Esophagus squamous epithelium (tissue), 5 donors: ENCODE measurements around the gene PRKCB. TPM values are rescaled to one million over a fixed set of nuclear protein-coding genes. Genes with fewer than 3 reads are reported as not detected.

Source experiments
- DNase-seq: peaks from one replicate; lab custom pipeline; 2025; lab: John Stamatoyannopoulos, UW
- H3K27ac ChIP-seq, 4 donors: fragments of 200-600 bp; sonication (generic); one replicate each; pipeline ENCODE4 v1.5.1; 2016 to 2019; ENCODE audit warnings: mild to moderate bottlenecking in 1 of 4
- H3K27me3 ChIP-seq, 4 donors: fragments of 200-600 bp; sonication (generic); 1 replicate in 3 of 4; 2 replicates in 1 of 4; pipeline versions ENCODE4 v1.5.1 to v1.6.0; 2017 to 2021; ENCODE audit warnings: antibody characterized with exemption in 1 of 4
- H3K36me3 ChIP-seq, 3 donors: fragments of 200-600 bp; sonication (generic); one replicate each; pipeline ENCODE4 v1.5.1; 2016 to 2019
- H3K4me1 ChIP-seq, 3 donors: fragments of 200-600 bp; sonication (generic); one replicate each; pipeline ENCODE4 v1.5.1; 2017 to 2019
- H3K4me3 ChIP-seq, 4 donors: fragments of 200-600 bp; sonication (generic); 1 replicate in 3 of 4; 2 replicates in 1 of 4; pipeline ENCODE4 v1.5.1; 2016 to 2019; ENCODE audit warnings: mild to moderate bottlenecking in 2 of 4, moderate library complexity in 1 of 4
- H3K9me3 ChIP-seq, 3 donors: fragments of 200-600 bp; sonication (generic); one replicate each; pipeline ENCODE4 v1.5.1; 2016 to 2019
- POLR2A ChIP-seq, 4 donors: fragments of 450-650 bp; IDR thresholded peaks; one replicate each; pipeline ENCODE4 v1.6.1; 2017; ENCODE audit warnings: antibody characterized with exemption in 4 of 4, mild to moderate bottlenecking in 4 of 4, moderate library complexity in 3 of 4
- WGBS, 2 donors: methylation state at CpG; one replicate each; pipeline ENCODE4 v1.1.5; 2018; 5-methylcytosine and 5-hydroxymethylcytosine counted together
- intact Hi-C: fragments of 100-400 bp; cut with DNase I; formaldehyde crosslinking; loops from one replicate; pipeline ENCODE4 v1.15.0; 2022
- total RNA-seq, 4 donors: library from RNA; depleted of rRNA; stranded (reverse); fragments of >200 nt; gene quantifications; one replicate each; pipeline ENCODE4 v1.1.0, GENCODE V29; 2016
- TF ChIP-seq, protein P1 (sequence below), 6 experiments: fragments of 450-650 bp in 4 of 6; fragments of 200-600 bp in 2 of 6; sonication (generic) in 2 of 6; IDR thresholded peaks; one replicate each; pipeline ENCODE4 v1.5.1; 2016 to 2019; ENCODE audit warnings: antibody characterized with exemption in 6 of 6, mild to moderate bottlenecking in 4 of 6, moderate library complexity in 4 of 6
- donor health status: DM: yes; HTN: yes; CAD: no.

PRKCB gene
- total RNA-seq, 4 donors from 2014 or later = 0.38 to 4.0 (median 1.7) TPM

GRCh38 chr16:24051125-24051524 is 215.3 kb downstream of the PRKCB start:
- DNase-seq = no peak
- Histone ChIP-seq H3K9me3 (no peaks in the 10 kb centered on the region), H3K4me1 (no peaks in the 10 kb centered on the region), H3K27ac (no peak overlapping the region), H3K27me3 (peaks cover 0 to 23% (median 0%) of the 10 kb centered on the region in 4 donors), H3K4me3 (no peak overlapping the region), H3K36me3 (no peaks in the 10 kb centered on the region)
- no peak for TF ChIP-seq POLR2A (IDR thresholded peaks at IDR 0.05)
- TF ChIP-seq, protein P1, sequence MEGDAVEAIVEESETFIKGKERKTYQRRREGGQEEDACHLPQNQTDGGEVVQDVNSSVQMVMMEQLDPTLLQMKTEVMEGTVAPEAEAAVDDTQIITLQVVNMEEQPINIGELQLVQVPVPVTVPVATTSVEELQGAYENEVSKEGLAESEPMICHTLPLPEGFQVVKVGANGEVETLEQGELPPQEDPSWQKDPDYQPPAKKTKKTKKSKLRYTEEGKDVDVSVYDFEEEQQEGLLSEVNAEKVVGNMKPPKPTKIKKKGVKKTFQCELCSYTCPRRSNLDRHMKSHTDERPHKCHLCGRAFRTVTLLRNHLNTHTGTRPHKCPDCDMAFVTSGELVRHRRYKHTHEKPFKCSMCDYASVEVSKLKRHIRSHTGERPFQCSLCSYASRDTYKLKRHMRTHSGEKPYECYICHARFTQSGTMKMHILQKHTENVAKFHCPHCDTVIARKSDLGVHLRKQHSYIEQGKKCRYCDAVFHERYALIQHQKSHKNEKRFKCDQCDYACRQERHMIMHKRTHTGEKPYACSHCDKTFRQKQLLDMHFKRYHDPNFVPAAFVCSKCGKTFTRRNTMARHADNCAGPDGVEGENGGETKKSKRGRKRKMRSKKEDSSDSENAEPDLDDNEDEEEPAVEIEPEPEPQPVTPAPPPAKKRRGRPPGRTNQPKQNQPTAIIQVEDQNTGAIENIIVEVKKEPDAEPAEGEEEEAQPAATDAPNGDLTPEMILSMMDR (IDR thresholded peaks at IDR 0.05) = no peak
- 44 to 50% methylated on average over 3 to 5 of the region's 5 CpGs for WGBS, 2 donors
- intact Hi-C loops = no loop called here

DNA sequence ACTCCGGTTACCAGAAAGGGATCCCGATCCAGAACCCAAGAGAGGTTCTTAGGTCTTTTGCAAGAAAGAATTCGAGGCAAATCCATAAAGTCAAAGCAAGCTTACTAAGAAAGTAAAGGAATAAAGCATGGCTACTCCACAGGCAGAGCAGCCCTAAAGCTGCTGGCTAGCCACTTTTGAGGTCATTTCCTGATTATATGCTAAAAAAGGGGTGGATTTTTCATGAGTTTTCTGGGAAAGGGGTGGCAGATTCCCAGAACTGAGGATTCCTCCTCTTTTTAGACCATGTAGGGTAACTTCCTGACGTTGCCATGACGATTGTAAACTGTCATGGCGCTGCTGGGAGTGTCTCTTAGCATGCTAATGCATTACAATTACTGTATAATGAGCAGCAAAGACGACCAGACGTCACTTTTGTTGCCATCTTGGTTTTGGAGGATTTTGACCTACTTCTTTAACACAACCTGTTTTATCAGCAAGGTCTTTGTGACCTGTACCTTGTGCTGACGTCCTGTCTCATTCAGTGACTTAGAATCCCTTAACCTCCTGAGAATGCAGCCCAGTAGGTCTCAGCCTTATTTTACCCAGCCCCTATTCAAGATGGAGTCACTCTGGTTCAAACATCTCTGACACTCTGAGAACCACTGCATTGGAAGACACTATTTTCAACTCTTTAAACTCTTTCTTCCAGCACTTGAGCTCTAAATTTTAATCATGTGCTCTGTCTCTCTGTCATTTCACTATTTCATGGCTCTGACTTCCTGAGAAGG is 216.7 kb downstream of the PRKCB start:
- no peak for DNase-seq
- intact Hi-C loops = no loop called here
- H3K27me3 ChIP-seq = peaks cover 0 to 35% (median 0%) of the 10 kb centered on the region in 4 donors
- H3K9me3 ChIP-seq = no peaks in the 10 kb centered on the region
- no peaks in the 10 kb centered on the region for H3K36me3 ChIP-seq
- H3K27ac ChIP-seq = no peak overlapping the region
- H3K4me3 ChIP-seq = no peak overlapping the region
- H3K4me1 ChIP-seq = no peaks in the 10 kb centered on the region
- TF ChIP-seq POLR2A (IDR thresholded peaks at IDR 0.05) = no peak
- TF ChIP-seq, protein P1 (IDR thresholded peaks at IDR 0.05) = no peak
- WGBS, 2 donors = 69% methylated on average over 9 of the region's 9 CpGs

- intact Hi-C loops = no loop called here
- TF ChIP-seq, protein P1 (IDR thresholded peaks at IDR 0.05) = no peak
- TF ChIP-seq POLR2A (IDR thresholded peaks at IDR 0.05) = no peak
- DNase-seq = no peak
- Histone ChIP-seq H3K9me3 (no peaks in the 10 kb centered on the region), H3K27me3 (peaks cover 0 to 40% (median 0%) of the 10 kb centered on the region in 4 donors), H3K4me3 (no peak overlapping the region), H3K36me3 (no peaks in the 10 kb centered on the region), H3K4me1 (no peaks in the 10 kb centered on the region), H3K27ac (no peak overlapping the region)
- 66 to 67% methylated on average over 7 to 8 of the region's 8 CpGs for WGBS, 2 donors
These were observed 217.5 kb downstream of the PRKCB start for GRCh38 chr16:24053099-24053946.

GRCh38 chr16:24054741-24055491 is 219.1 kb downstream of the PRKCB start:
- TF ChIP-seq, protein P1 (IDR thresholded peaks at IDR 0.05) = no peak
- no peak for TF ChIP-seq POLR2A (IDR thresholded peaks at IDR 0.05)
- no peak overlapping the region for H3K4me3 ChIP-seq
- H3K4me1 ChIP-seq = no peaks in the 10 kb centered on the region
- intact Hi-C loops = no loop called here
- H3K9me3 ChIP-seq = no peaks in the 10 kb centered on the region
- H3K36me3 ChIP-seq = no peaks in the 10 kb centered on the region
- WGBS, 2 donors = 44 to 58% methylated on average over 4 to 7 of the region's 12 CpGs
- no peak overlapping the region for H3K27ac ChIP-seq
- H3K27me3 ChIP-seq = peaks cover 0 to 33% (median 0%) of the 10 kb centered on the region in 4 donors
- DNase-seq = no peak
